Measurements from ENCODE around the gene ZNF746. TPM values are rescaled to one million over a fixed set of nuclear protein-coding genes. Genes with fewer than 3 reads are reported as not detected.

ZNF746 gene
- total and polyA plus RNA-seq, 2 of the 13 experiments (the other 11 are each of a cell fraction or from before 2014, with no cell fraction given) = 3.8 to 8.1 TPM

GRCh38 chr7:149473251-149473650, 24.4 kb downstream of the ZNF746 start (continued):
- TF ChIP-seq ZBED4 (CRISPR knock-in tag; IDR thresholded peaks at IDR 0.05; ENCODE audit: borderline replicate concordance) (no peak), CERS6 (CRISPR knock-in tag; IDR thresholded peaks at IDR 0.05) (no peak), NFE2 (CRISPR knock-in tag; IDR thresholded peaks at IDR 0.05) (no peak), GTF3A (CRISPR knock-in tag; conservative IDR thresholded peaks at IDR 0.05) (no peak), ONECUT2 (CRISPR knock-in tag; IDR thresholded peaks at IDR 0.05) (no peak), FOXK2 (IDR thresholded peaks at IDR 0.05) (no peak)

GRCh38 chr7:149471289-149471953, 26.2 kb downstream of the ZNF746 start:
- ChIA-PET CTCF (ENCODE audit: low intra/inter-chr PET ratio, low total read pairs) (no interaction called here), POLR2A (no interaction called here)

More at GRCh38 chr7:149471289-149471953, 26.2 kb downstream of the ZNF746 start:
- in situ Hi-C loops (cut with HindIII; ENCODE audit: extremely low pct_ligation_motif_present, low pct_unique_long_range_greater_than_20kb) (no loop called here), intact Hi-C loops (cut with micrococcal nuclease; ENCODE audit: unreplicated experiment) (no loop called here)
- Histone ChIP-seq H3K4me2 (ENCODE audit: low read depth, low read length) (no peak overlapping the region), H3K36me3 (replicated peaks in 1 of 2; ENCODE audit: control insufficient read depth in 1 of 2, insufficient read depth in 2 of 2, low read length in 2 of 2) (peaks cover 5 to 34% of the 10 kb centered on the region in 2 experiments), H3K9me3 (ENCODE audit: low read length) (no peaks in the 10 kb centered on the region), H3K4me3 (replicated peaks in 1 of 3; ENCODE audit: insufficient read depth in 1 of 3, low read depth in 2 of 3, low read length in 3 of 3) (no peak overlapping the region), H2AFZ (ENCODE audit: low read length) (no peak overlapping the region), H3K27me3 (ENCODE audit: control insufficient read depth in 1 of 2, insufficient read depth in 2 of 2, low read length in 2 of 2) (no peaks in the 10 kb centered on the region), H3K4me1 (ENCODE audit: insufficient read depth, low read length) (no peaks in the 10 kb centered on the region), H3K27ac (ENCODE audit: extremely low read length, insufficient read depth, low read length) (no peak overlapping the region), H3K79me2 (ENCODE audit: insufficient read depth, low read length) (no peaks in the 10 kb centered on the region), H4K20me1 (ENCODE audit: insufficient read depth, low read length) (no peaks in the 10 kb centered on the region), H3K9ac (ENCODE audit: insufficient read depth, low read depth, low read length) (no peak overlapping the region)
- FAIRE-seq = no peak
- no peak for TF ChIP-seq ZBTB7A (CRISPR knock-in tag; IDR thresholded peaks at IDR 0.05)
- 0 out of 2 replicates have a peak, but pooled peaks have one; percentile 22 for TF ChIP-seq POLR2G (IDR thresholded peaks at IDR 0.05; ENCODE audit: low read depth, low read length)
- no peak for TF ChIP-seq TBL1XR1 (IDR thresholded peaks at IDR 0.05; ENCODE audit: borderline replicate concordance, low read length, partially characterized antibody)
- TF ChIP-seq TEAD3 (CRISPR knock-in tag; optimal IDR thresholded peaks at IDR 0.05; ENCODE audit: borderline replicate concordance) = no peak
- no peak for TF ChIP-seq ZKSCAN5 (CRISPR knock-in tag; IDR thresholded peaks at IDR 0.05)
- no peak for TF ChIP-seq CREBL2 (CRISPR knock-in tag; IDR thresholded peaks at IDR 0.05; ENCODE audit: borderline replicate concordance)
- TF ChIP-seq ZNF674 (CRISPR knock-in tag; IDR thresholded peaks at IDR 0.05; ENCODE audit: low read depth) = no peak
- DNase-seq (ENCODE audit: low spot score) = no peak
- 99% methylated on average over 6 of the region's 6 CpGs for WGBS (ENCODE audit: low lambda C conversion rate)
- no peak for ATAC-seq
- BruUV-seq (replicated peaks) = no TSS peak
